Measurements from ENCODE around the gene NR2E3.

DNA sequence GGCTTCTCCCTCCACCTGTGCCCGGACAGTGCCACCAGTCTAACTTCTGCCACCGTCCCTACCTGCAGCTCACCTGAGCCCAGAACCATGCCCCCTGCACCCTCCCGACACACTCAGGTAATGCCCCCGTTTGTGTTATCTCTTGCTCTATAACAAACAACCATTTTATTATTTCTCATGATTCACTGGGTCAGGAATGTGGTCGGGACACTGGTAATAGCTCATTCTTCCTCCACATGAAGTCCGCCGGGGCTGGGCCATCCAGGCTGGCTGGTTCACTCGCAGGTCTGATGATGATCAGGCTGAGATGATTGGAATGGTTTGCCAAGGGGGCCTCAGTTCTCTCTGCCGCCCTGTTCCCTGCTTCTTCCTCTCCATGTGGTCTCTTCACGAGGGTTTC, 20.3 kb upstream of the NR2E3 start:
- TF ChIP-seq TAF1 (CRISPR knock-in tag; IDR thresholded peaks at IDR 0.05): no peak
- no peak for TF ChIP-seq MAFG (CRISPR knock-in tag; IDR thresholded peaks at IDR 0.05)
- TF ChIP-seq ZNF776 (CRISPR knock-in tag; IDR thresholded peaks at IDR 0.05): no peak
- TF ChIP-seq ZNF143 (CRISPR knock-in tag; IDR thresholded peaks at IDR 0.05): no peak

Data from HepG2 (cell line).